Endothelial cell of umbilical vein (primary cell): ENCODE data around the gene MAP6. TPM values are rescaled to one million over a fixed set of nuclear protein-coding genes. Genes with fewer than 3 reads are reported as not detected.

Experiments
- BruUV-seq: library from RNA; stranded (reverse); fragments of 400-500 nt; replicated peaks from 2 replicates; lab custom pipeline; 2021; lab: Mats Ljungman, UMichigan
- CTCF ChIA-PET: fragments of 300-600, 350-600 bp; sonication (Branson Sonifier 250); formaldehyde crosslinking; loops from one replicate; lab custom pipeline; 2021; ENCODE audit warnings: antibody characterized with exemption, inconsistent platforms; lab: Charles Lee
- POLR2A ChIA-PET: fragments of 300-600, 350-600 bp; sonication (Branson Sonifier 250); formaldehyde crosslinking; loops from one replicate; lab custom pipeline; 2021; ENCODE audit warnings: antibody characterized with exemption, inconsistent platforms; lab: Charles Lee
- DNase-seq: peaks from one replicate; pipeline ENCODE4 v3.0.0-alpha.2; 2011; ENCODE audit warnings: low read depth, low spot score
- FAIRE-seq: peaks from 2 replicates; lab custom pipeline; 2011; peaks lifted over from hg19 to GRCh38; lab: Jason Lieb, UNC
- H2AFZ ChIP-seq: 2 replicates; pipeline ENCODE4 v1.6.0; 2012; ENCODE audit warnings: low read depth, low read length, control low read depth, inconsistent platforms
- H3K27ac ChIP-seq: 2 replicates; pipeline ENCODE4 v1.5.1; 2011; ENCODE audit warnings: low read depth, mild to moderate bottlenecking, control low read depth, low read length, moderate library complexity; ENCODE audit not compliant: insufficient read depth
- H3K27me3 ChIP-seq, 2 experiments: 2 replicates each; pipeline versions ENCODE4 v1.6.0 to v1.6.1; 2011; ENCODE audit warnings: low read length in 2 of 2, mixed read lengths in 1 of 2; ENCODE audit not compliant: control insufficient read depth in 2 of 2, insufficient read depth in 2 of 2
- H3K36me3 ChIP-seq, 2 experiments: 2 replicates in 1 of 2; 3 replicates in 1 of 2; pipeline ENCODE4 v1.5.1; 2011; ENCODE audit warnings: low read length in 2 of 2, mild to moderate bottlenecking in 1 of 2, moderate library complexity in 1 of 2; ENCODE audit not compliant: control insufficient read depth in 2 of 2, insufficient read depth in 2 of 2; ENCODE audit errors: extremely low read depth in 1 of 2
- H3K4me1 ChIP-seq: 3 replicates; pipeline ENCODE4 v1.5.1; 2011; ENCODE audit warnings: mild to moderate bottlenecking, low read length; ENCODE audit not compliant: control insufficient read depth, insufficient read depth; ENCODE audit errors: extremely low read depth
- H3K4me2 ChIP-seq: 2 replicates; pipeline ENCODE4 v1.6.1; 2011; ENCODE audit warnings: low read length, control low read depth, mixed read lengths; ENCODE audit not compliant: insufficient read depth
- H3K4me3 ChIP-seq, 3 experiments: fragments of 200-600 bp in 1 of 3; sonication (generic), shearing (Covaris generic) in 1 of 3; replicated peaks in 1 of 3; 2 replicates each; pipeline ENCODE4 v1.5.1; 2011 to 2016; ENCODE audit warnings: control low read depth in 3 of 3, low read length in 3 of 3, mild to moderate bottlenecking in 2 of 3, inconsistent platforms in 1 of 3, low read depth in 1 of 3, moderate library complexity in 1 of 3; ENCODE audit not compliant: insufficient read depth in 1 of 3
- H3K79me2 ChIP-seq: 2 replicates; pipeline ENCODE4 v1.6.0; 2012; ENCODE audit warnings: low read length, inconsistent platforms; ENCODE audit not compliant: control insufficient read depth, insufficient read depth
- H3K9ac ChIP-seq: replicated peaks from 2 replicates; pipeline ENCODE3; 2011; ENCODE audit warnings: low read length, control low read depth; ENCODE audit not compliant: insufficient read depth; ENCODE audit errors: extremely low read depth
- H3K9me1 ChIP-seq: replicated peaks from 3 replicates; pipeline ENCODE4 v1.6.0; 2011; ENCODE audit warnings: mild to moderate bottlenecking, low read length; ENCODE audit not compliant: control insufficient read depth, insufficient read depth; ENCODE audit errors: extremely low read depth
- H3K9me3 ChIP-seq: replicated peaks from 2 replicates; pipeline ENCODE4 v1.5.1; 2012; ENCODE audit warnings: low read length, inconsistent platforms; ENCODE audit not compliant: control insufficient read depth, insufficient read depth
- H4K20me1 ChIP-seq: replicated peaks from 2 replicates; pipeline ENCODE3; 2011; ENCODE audit warnings: mild to moderate bottlenecking, low read length; ENCODE audit not compliant: control insufficient read depth, insufficient read depth; ENCODE audit errors: extremely low read depth
- EZH2 ChIP-seq: IDR thresholded peaks from 2 replicates; pipeline ENCODE4 v1.6.1; 2012; ENCODE audit warnings: borderline replicate concordance, low read depth, mild to moderate bottlenecking, moderate library complexity, low read length, inconsistent platforms; ENCODE audit not compliant: severe bottlenecking
- FOS ChIP-seq: IDR thresholded peaks from 2 replicates; pipeline ENCODE4 v1.6.1; 2011; ENCODE audit warnings: mild to moderate bottlenecking, low read length, moderate library complexity, borderline replicate concordance; ENCODE audit not compliant: insufficient read depth
- JUN ChIP-seq: IDR thresholded peaks from 2 replicates; pipeline ENCODE4 v1.6.1; 2011; ENCODE audit warnings: borderline replicate concordance, low read depth; ENCODE audit not compliant: insufficient read length, insufficient read depth
- MYC ChIP-seq: IDR thresholded peaks from one replicate; pipeline ENCODE4 v1.6.1; 2011; ENCODE audit warnings: mild to moderate bottlenecking, low read depth, low read length
- dilution Hi-C: fragments of 300-500 bp; cut with MboI; formaldehyde crosslinking; loops from one replicate; pipeline ENCODE4 v1.15.0; 2019; ENCODE audit warnings: low sequenced_read_pairs; ENCODE audit not compliant: extremely low pct_ligation_motif_present
- intact Hi-C: fragments of 100-400 bp; cut with micrococcal nuclease; formaldehyde crosslinking; loops from one replicate; pipeline ENCODE4 v1.10.0; 2022
- polyA plus RNA-seq, 4 experiments: library from polyadenylated mRNA; depleted of rRNA in 3 of 4; stranded (reverse) in 3 of 4; unstranded in 1 of 4; fragments of >200 nt; gene quantifications; 2 replicates each; pipeline versions ENCODE4 v1.2.1 to v1.2.3, GENCODE V29; 2011 to 2012; ENCODE audit warnings: missing spikeins in 1 of 4
- total RNA-seq: library from RNA; stranded (reverse); gene quantifications from 2 replicates; pipeline ENCODE4 v1.2.3, GENCODE V29; 2021
- TF ChIP-seq, protein P1 (sequence below): IDR thresholded peaks from 2 replicates; pipeline ENCODE4 v1.6.1; 2011; ENCODE audit not compliant: insufficient read depth, insufficient read length

Gene MAP6
- total and polyA plus RNA-seq, 2 donors (not counting 3 experiments of a cell fraction or from before 2014, with no cell fraction given), result 0.12 TPM; not detected in 1

DNA sequence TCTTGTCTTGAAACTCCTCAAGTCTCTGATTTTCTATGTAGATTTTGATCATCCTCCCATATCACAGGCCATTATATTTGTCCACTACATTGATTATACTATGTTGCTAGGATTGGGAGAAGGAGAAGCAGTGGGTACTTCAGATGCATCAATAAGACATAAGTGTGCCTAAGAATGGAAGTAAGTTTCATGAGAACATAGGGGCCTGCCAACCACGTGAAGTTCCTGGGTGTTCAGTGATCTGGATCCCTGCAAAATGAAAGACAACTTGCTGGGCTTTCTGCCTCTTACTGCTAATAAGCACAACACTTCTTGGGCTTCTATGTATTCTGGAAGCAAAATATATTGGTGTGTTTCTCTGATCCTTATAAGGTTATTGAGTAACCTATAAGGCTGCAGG, 89.0 kb downstream of the MAP6 start:
- no peak overlapping the region for H3K27ac ChIP-seq
- FAIRE-seq (no peak), DNase-seq (no peak)
- no peaks in the 10 kb centered on the region for H3K9me3 ChIP-seq
- H3K4me2 ChIP-seq, result no peak overlapping the region
- peaks cover 21% of the 10 kb centered on the region for H3K4me1 ChIP-seq
- no peaks in the 10 kb centered on the region for H3K79me2 ChIP-seq
- no peaks in the 10 kb centered on the region for H3K9me1 ChIP-seq
- TF ChIP-seq FOS (no peak), MYC (no peak)
- no peak overlapping the region for H3K4me3 ChIP-seq
- H4K20me1 ChIP-seq, result no peaks in the 10 kb centered on the region
- dilution Hi-C loops (no loop called here), intact Hi-C loops (no loop called here)
- no peak overlapping the region for H2AFZ ChIP-seq
- POLR2A ChIA-PET, result no interaction called here
- no peaks in the 10 kb centered on the region for H3K36me3 ChIP-seq
- no TSS peak for BruUV-seq
- H3K9ac ChIP-seq, result no peak overlapping the region
- CTCF ChIA-PET, result interaction anchor here (9.1 kb wide), 1 partner anchor 18 kb away, joined by 107 read pairs; the partner anchor contains the start of gene SERPINH1
- H3K27me3 ChIP-seq, result no peaks in the 10 kb centered on the region

DNA sequence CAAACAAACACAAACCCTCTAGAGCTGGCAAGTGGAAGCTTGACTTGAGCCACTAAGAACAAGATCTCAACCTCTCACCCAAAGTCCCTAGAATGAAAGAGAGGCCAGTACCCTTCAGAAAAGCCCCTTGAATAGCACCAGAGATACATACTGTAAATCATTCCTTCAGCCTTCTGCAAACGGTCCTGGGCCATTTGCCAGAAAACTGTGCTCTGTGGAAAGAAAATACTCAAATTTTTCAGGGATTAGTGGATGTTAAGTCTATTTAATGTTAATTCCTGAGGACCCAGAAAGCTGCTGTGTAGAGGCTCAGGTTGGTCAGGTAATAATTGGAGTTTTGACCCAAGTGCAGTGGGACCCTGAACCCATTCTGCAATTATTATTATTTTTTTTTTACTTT, 89.9 kb downstream of the MAP6 start:
- Histone ChIP-seq H3K27me3 (no peaks in the 10 kb centered on the region), H4K20me1 (no peaks in the 10 kb centered on the region), H3K4me1 (peaks cover 16% of the 10 kb centered on the region), H3K27ac (no peak overlapping the region), H3K9ac (no peak overlapping the region), H2AFZ (no peak overlapping the region), H3K9me3 (no peaks in the 10 kb centered on the region), H3K79me2 (no peaks in the 10 kb centered on the region), H3K4me2 (no peak overlapping the region), H3K36me3 (peaks cover 0 to 4% of the 10 kb centered on the region in 2 experiments), H3K9me1 (no peaks in the 10 kb centered on the region), H3K4me3 (no peak overlapping the region)
- no TSS peak for BruUV-seq
- dilution Hi-C loops, result no loop called here
- TF ChIP-seq FOS (no peak), EZH2 (no peak), JUN (no peak)
- TF ChIP-seq, protein P1, sequence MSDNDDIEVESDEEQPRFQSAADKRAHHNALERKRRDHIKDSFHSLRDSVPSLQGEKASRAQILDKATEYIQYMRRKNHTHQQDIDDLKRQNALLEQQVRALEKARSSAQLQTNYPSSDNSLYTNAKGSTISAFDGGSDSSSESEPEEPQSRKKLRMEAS, result no peak
- FAIRE-seq (no peak), DNase-seq (no peak)
- ChIA-PET CTCF (interaction anchor here (9.1 kb wide), 1 partner anchor 17 kb away, joined by 107 read pairs; the partner anchor contains the start of gene SERPINH1), POLR2A (no interaction called here)
- intact Hi-C loops, result no loop called here
